Left lobe of liver (tissue), 2 donors: Measurements from ENCODE around the gene CARD19. TPM values are rescaled to one million over a fixed set of nuclear protein-coding genes. Genes with fewer than 3 reads are reported as not detected.

Experiments
- ATAC-seq: fragments of 200-7000 bp; cut with Tn5 transposase; one replicate; pipeline ENCODE4 v1.9.1; 2020; ENCODE audit warnings: mild to moderate bottlenecking, moderate library complexity
- DNase-seq: peaks from one replicate; pipeline ENCODE4 v3.0.0-alpha.2; 2020; ENCODE audit warnings: low spot score
- total RNA-seq: library from RNA; stranded (reverse); gene quantifications from one replicate; pipeline ENCODE4 v1.2.1, GENCODE V29; 2021
- donor health status: DM: no; HTN: no; CAD: no; lungs with moderate emphysema.
- donor health status: DM: no; HTN: yes; CAD: no.

CARD19 gene
- total RNA-seq, 1 donor from 2014 or later: 8.5 TPM

DNA sequence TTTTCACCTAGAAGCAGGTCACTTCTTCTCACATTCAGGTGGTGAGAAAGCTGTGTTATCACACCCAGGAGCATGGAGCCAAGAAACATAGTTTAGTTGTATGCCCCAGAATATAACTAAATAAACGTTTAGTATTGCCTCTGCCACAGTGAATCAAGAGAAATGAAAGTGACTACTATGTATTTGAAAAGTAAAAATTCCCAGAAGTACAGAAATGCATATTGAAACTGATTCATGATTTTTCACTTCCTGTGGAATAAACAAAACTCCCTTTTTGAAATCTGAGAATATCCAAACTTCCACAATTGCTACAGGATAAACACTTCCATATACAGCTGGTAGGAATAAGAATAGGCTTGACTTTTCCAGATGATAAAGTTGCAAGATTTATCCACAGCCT lies 53.3 kb downstream of the CARD19 start:
- no peak for ATAC-seq

DNA sequence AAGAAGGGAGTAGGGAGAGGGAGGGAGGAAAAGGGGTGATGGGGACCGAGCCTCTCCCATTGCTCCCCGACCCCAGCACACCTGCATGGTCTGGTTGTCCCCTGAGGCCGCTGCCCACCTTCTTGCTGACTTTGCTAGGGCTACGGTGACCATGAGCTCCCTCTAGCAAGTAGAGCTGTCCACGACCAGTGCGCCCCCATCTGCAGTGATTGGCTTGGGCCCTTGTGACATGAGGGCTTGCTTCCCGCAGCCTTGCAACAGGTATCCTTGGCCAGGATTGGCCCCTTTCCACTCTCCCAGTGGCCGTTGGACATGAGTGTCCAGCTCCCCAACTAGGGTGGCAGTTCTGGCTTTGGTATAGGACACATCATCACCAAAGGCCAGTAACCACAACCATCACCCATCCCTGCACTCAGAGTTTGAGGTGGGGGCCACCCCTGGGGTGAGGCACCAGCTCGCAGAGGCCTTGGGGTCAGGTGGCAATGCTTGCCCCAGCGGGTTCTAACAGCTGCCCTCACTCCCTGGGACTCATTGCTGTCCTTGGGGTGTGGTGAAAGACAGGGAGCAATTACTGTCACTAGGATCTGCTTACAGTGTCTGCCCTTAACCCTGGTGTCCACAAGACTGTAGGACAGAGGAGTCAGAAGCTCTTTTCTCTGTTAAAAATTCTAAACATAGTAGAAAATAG lies 55.2 kb downstream of the CARD19 start:
- DNase-seq: no peak
- no peak for ATAC-seq

More for the DNA sequence above, 53.3 kb downstream of the CARD19 start:
- DNase-seq: no peak

DNA sequence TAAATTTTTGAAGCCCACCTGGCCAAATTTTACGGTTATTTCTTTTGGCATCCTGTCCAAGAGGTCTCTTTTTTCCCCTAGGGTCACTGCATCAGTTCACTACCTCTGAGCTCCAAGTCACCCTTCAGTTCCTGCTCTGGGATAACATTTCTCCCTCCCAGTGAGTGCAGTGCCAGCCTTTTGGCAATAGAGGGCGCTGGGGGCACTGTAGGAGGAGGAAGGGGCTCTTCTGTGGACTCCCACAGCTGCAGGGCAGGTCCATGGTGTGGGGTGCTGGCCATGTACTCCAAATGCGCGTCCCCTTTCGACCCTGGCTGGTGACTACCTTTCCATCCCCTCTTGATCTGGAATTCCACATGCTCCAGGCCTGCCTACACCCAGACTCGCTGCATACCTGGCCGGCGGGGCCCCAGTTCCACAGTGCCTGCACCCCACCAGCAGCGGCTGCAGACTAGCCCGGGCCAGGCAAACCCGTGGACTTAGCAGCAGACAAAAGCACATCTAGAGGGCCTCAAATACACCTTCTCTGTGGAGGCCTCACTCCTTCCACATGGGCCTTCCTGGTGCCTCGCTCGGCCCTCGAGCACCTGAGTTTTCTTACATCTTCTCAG lies 58.4 kb downstream of the CARD19 start:
- no peak for DNase-seq
- peak; percentile 53 for ATAC-seq

DNA sequence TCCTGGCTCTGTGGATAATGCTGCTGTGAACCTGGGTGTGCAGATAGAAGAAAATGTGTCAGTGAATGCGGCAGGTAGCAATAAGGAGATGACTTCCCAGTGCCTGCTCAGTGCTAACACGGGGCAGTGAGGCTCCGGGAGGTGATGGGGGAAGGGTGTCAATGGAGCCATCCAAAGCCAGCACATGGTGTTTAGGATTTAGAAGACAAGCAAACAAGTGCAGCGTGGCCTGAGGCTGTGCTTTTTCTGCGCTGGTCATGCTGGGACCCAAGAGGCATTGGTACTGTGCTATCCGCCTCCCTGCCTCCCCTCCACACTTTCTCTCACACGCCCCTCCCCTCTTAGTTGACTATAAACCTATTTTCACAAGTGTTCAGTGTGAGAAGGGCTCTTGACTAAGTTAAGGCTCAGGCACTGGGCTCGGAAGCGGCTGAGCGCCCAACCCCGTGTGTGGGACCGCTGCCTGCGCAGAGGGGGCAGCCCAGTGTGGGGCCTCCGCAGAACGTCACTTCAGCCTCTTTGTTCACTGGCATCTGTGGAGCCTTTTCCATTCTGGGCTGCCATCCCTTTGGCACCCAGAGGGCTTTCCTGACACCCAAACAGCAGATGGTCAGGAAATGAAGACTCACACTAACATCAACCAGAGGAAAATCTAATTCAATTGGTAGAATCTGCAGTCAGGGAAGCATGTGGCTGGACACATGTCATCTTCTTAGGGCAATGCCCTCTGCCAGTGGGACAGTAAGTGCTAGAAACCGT lies 59.9 kb downstream of the CARD19 start:
- ATAC-seq: no peak
- no peak for DNase-seq

DNA sequence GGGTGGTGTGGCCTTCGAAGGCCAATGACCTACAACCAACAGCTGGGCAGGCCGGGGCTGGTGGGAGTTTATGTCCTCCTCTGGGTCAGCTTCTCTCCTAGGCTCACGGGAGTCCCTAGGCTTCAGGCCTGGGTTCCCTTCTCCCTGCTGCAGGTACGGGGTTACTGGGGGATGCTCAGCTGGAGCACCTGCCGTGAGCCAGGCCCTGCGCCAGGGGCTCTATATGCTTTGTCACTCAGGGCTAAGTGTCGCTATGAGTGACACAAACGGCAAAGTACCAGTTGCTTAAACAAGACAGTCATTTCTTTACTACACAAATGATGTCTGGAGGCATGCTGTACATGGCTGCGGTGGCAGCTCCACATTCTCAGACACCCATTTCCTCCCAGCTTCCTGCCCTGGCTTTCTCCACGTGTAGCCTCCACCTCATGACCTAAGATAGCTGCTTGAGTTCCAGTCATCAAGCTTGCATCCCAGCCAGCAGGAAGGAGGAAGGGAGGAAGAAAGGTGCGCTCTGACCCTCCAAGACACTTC lies 60.5 kb downstream of the CARD19 start:
- no peak for DNase-seq
- peak; percentile 44 for ATAC-seq

DNA sequence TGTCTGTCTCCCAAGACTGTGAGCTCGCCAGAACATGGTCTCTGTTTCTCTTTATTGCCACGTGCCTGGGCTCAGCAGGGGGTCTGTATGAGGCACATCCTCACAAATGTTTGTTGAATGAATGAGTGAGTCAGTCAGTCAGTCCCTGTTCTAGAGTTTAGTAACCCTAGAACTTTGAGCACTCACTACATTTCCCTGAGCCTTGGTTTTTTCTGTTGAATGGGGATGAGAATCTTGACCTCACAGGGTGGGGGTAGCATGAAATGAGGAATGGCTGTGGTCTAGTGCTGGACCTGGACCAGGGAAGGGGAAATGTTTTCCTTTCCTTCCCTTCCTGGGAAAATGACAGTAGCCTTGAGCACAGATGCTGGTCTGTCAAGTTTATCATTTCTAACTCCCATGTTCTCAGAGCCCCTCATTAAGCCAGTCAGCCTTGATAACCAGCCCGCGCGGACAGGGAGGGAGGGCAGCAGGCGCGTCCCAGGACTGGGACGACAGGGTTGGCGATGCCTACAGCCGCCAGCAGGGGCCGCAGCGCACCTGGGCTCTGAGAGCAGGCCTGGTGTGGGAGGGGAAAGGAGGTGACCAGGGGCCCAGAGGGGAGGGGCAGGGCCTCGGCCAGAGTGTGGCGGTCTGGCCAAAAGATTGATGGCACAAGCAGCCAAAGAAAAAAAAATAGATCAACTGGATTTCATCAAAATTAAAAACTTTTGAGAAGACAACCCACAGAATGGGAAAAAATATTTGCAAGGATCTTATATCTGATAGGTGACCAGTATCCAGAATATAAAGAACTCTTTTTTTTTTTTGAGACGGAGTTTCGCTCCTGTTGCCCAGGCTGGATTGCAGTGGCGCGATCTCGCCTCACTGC lies 63.8 kb downstream of the CARD19 start:
- peak; percentile 86 for DNase-seq
- ATAC-seq: peak; percentile 100

DNA sequence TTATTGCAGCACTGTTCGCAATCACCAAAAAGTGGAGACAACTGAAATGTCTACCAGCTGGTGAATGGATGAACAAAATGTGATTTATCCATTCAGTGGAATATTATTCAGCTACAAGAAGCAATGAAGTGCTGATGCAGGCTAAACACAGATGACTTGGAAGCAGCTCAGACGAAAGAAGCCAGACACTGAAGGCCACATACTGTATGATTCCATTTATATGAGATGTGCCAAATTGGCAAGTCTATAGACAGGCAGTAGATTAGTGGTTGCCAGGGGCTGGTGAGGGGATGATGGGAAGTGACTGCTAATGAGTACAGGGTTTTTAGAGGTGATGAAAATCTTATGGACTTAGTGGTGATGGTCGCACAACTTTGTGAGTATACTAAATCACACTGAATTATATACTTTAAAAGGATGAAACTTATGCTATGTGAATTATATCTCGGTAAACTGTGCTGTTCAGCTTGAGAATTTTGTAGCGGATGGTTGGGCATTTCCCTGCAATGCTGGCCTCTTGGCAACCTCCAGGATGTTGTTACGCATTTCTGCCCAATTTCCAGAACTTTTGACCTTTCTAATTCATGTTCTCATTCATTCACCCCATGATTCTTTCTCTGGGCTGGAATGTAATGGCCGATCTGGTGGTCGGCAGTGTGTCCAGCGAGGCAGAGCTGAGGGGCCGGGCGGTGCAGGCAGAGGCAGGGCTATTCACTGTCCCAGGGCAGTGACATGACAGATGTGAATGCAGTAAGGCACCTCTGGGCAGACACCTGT lies 66.0 kb downstream of the CARD19 start:
- no peak for DNase-seq
- ATAC-seq: no peak

Other genes with a start within 250 kb of the CARD19 start
- gene ZNF484, start 218.2 kb upstream of the CARD19 start, total RNA-seq: 2.1 TPM
- gene FGD3, start 148.7 kb upstream of the CARD19 start, total RNA-seq: 2.3 TPM
- gene SUSD3, start 37.5 kb upstream of the CARD19 start, total RNA-seq: 49.7 TPM
- gene NINJ1, start 38.0 kb downstream of the CARD19 start, total RNA-seq: 53.3 TPM
- gene WNK2, start 87.9 kb downstream of the CARD19 start, total RNA-seq: 3.7 TPM